Sigmoid colon (tissue), 7 donors: Measurements from ENCODE around the gene PGP. TPM values are rescaled to one million over a fixed set of nuclear protein-coding genes. Genes with fewer than 3 reads are reported as not detected.

Source experiments
- DNase-seq: peaks from one replicate; pipeline ENCODE4 v3.0.0-alpha.2; 2019
- H3K27ac ChIP-seq, 4 donors: fragments of 200-600 bp; sonication (generic); one replicate each; pipeline ENCODE4 v1.5.1; 2016 to 2019; ENCODE audit warnings: mild to moderate bottlenecking in 1 of 4
- H3K27me3 ChIP-seq, 3 donors: fragments of 200-600 bp; sonication (generic); one replicate each; pipeline ENCODE4 v1.5.1; 2019; ENCODE audit warnings: mild to moderate bottlenecking in 1 of 3
- H3K36me3 ChIP-seq, 4 donors: fragments of 200-600 bp; sonication (generic); one replicate each; pipeline ENCODE4 v1.5.1; 2016 to 2019
- H3K4me1 ChIP-seq, 4 donors: fragments of 200-600 bp; sonication (generic); one replicate each; pipeline ENCODE4 v1.5.1; 2017 to 2019
- H3K4me3 ChIP-seq, 4 donors: fragments of 200-600 bp; sonication (generic); one replicate each; pipeline ENCODE4 v1.5.1; 2017 to 2019; ENCODE audit warnings: mild to moderate bottlenecking in 2 of 4, moderate library complexity in 1 of 4
- H3K9me3 ChIP-seq, 4 donors: fragments of 200-600 bp in 3 of 4; sonication (generic) in 3 of 4; one replicate each; pipeline versions ENCODE4 v1.5.1 to v1.6.1; 2013 to 2019
- EP300 ChIP-seq, 4 donors: sonication (generic); formaldehyde crosslinking; IDR thresholded peaks; one replicate each; pipeline ENCODE4 v1.6.1; 2017; ENCODE audit warnings: antibody characterized with exemption in 4 of 4
- POLR2A ChIP-seq, 2 donors: fragments of 450-650 bp; IDR thresholded peaks; one replicate each; pipeline ENCODE4 v1.6.1; 2016; ENCODE audit warnings: antibody characterized with exemption in 2 of 2, mild to moderate bottlenecking in 2 of 2, moderate library complexity in 2 of 2
- POLR2AphosphoS5 ChIP-seq, 4 donors: sonication (generic); formaldehyde crosslinking; IDR thresholded peaks; one replicate each; pipeline ENCODE4 v1.6.1; 2017; ENCODE audit warnings: antibody characterized with exemption in 4 of 4
- WGBS, 2 donors: extraction: QIAGEN DNeasy Blood & Tissue Kit; methylation state at CpG; one replicate each; pipeline ENCODE4 v1.1.7; 2013; 5-methylcytosine and 5-hydroxymethylcytosine counted together
- intact Hi-C: fragments of 100-400 bp; cut with DNase I; formaldehyde crosslinking; loops from one replicate; pipeline ENCODE4 v1.15.1; 2023
- polyA plus RNA-seq, 3 donors: library from polyadenylated mRNA; stranded (reverse); fragments of 200-250 nt; gene quantifications; one replicate each; pipeline ENCODE4 v1.2.3, GENCODE V29; 2013
- total RNA-seq, 4 donors: library from RNA; depleted of rRNA; stranded (reverse); fragments of >200 nt; gene quantifications; one replicate each; pipeline ENCODE4 v1.1.0, GENCODE V29; 2016
- TF ChIP-seq, protein P1 (sequence below), 4 experiments: fragments of 450-650 bp in 3 of 4; fragments of 200-600 bp in 1 of 4; IDR thresholded peaks; one replicate each; pipeline ENCODE4 v1.5.1; 2016 to 2019; ENCODE audit warnings: antibody characterized with exemption in 4 of 4, mild to moderate bottlenecking in 3 of 4, moderate library complexity in 2 of 4
- donor health status: healthy with polysubstance abuse.
- donor health status: Bipolar disorder and iron deficiency.
- donor health status: healthy.

The PGP gene
- total and polyA plus RNA-seq, 7 donors = 6.0 to 20.2 (median 10.3) TPM

GRCh38 chr16:2180461-2180860, 34.2 kb downstream of the PGP start:
- peaks cover 0 to 5% (median 0%) of the 10 kb centered on the region in 4 donors for H3K4me1 ChIP-seq
- H3K27me3 ChIP-seq = peaks cover 0 to 8% (median 0%) of the 10 kb centered on the region in 3 donors
- intact Hi-C loops = no loop called here
- H3K4me3 ChIP-seq = no peak overlapping the region
- H3K36me3 ChIP-seq = peaks cover 12 to 27% (median 18%) of the 10 kb centered on the region in 4 donors
- H3K27ac ChIP-seq = no peak overlapping the region
- TF ChIP-seq, protein P1, sequence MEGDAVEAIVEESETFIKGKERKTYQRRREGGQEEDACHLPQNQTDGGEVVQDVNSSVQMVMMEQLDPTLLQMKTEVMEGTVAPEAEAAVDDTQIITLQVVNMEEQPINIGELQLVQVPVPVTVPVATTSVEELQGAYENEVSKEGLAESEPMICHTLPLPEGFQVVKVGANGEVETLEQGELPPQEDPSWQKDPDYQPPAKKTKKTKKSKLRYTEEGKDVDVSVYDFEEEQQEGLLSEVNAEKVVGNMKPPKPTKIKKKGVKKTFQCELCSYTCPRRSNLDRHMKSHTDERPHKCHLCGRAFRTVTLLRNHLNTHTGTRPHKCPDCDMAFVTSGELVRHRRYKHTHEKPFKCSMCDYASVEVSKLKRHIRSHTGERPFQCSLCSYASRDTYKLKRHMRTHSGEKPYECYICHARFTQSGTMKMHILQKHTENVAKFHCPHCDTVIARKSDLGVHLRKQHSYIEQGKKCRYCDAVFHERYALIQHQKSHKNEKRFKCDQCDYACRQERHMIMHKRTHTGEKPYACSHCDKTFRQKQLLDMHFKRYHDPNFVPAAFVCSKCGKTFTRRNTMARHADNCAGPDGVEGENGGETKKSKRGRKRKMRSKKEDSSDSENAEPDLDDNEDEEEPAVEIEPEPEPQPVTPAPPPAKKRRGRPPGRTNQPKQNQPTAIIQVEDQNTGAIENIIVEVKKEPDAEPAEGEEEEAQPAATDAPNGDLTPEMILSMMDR (IDR thresholded peaks at IDR 0.05) = no peak
- 95 to 96% methylated on average over 43 of the region's 43 CpGs for WGBS, 2 donors
- no peak for DNase-seq
- H3K9me3 ChIP-seq = no peaks in the 10 kb centered on the region

GRCh38 chr16:2179576-2179975, 35.1 kb downstream of the PGP start:
- peaks cover 0 to 8% (median 0%) of the 10 kb centered on the region in 3 donors for H3K27me3 ChIP-seq
- H3K36me3 ChIP-seq = peaks cover 21 to 36% (median 27%) of the 10 kb centered on the region in 4 donors
- H3K4me3 ChIP-seq = no peak overlapping the region
- intact Hi-C loops = no loop called here
- 87 to 95% methylated on average over 31 of the region's 31 CpGs for WGBS, 2 donors
- TF ChIP-seq POLR2AphosphoS5 (IDR thresholded peaks at IDR 0.05) = no peak
- TF ChIP-seq EP300 (IDR thresholded peaks at IDR 0.05) = no peak
- TF ChIP-seq POLR2A (IDR thresholded peaks at IDR 0.05) = no peak
- TF ChIP-seq, protein P1 (IDR thresholded peaks at IDR 0.05) = no peak
- H3K9me3 ChIP-seq = no peaks in the 10 kb centered on the region
- DNase-seq = no peak
- peaks cover 0 to 5% (median 0%) of the 10 kb centered on the region in 4 donors for H3K4me1 ChIP-seq
- H3K27ac ChIP-seq = no peak overlapping the region

DNA sequence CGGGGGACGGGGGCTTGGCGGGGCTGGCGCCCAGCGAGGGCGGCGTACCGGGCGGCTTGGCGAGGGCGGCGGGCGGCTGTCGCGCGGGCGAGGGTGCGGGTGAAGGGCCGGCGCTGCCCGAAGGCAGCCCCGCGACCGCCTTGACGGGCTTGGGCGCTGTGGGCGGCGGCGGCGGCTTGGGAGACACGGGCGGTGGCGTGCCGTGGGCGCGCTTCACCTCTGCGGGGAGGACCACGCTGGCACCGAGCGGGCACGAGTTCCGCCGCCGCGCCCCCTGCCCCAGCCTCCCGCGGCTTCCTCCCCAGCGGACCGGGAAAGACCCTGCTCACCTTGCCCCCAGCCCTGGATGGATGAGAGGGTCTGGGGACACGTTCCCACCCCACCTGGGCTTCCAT, 35.5 kb downstream of the PGP start:
- Histone ChIP-seq H3K4me1 (peaks cover 0 to 5% (median 0%) of the 10 kb centered on the region in 4 donors), H3K36me3 (peaks cover 26 to 41% (median 32%) of the 10 kb centered on the region in 4 donors), H3K27me3 (peaks cover 0 to 8% (median 0%) of the 10 kb centered on the region in 3 donors), H3K4me3 (no peak overlapping the region), H3K27ac (no peak overlapping the region), H3K9me3 (no peaks in the 10 kb centered on the region)
- 42 to 76% methylated on average over 50 of the region's 50 CpGs for whole genome bisulfite sequencing, 2 donors
- no peak for TF ChIP-seq POLR2AphosphoS5 (IDR thresholded peaks at IDR 0.05)
- no peak for TF ChIP-seq EP300 (IDR thresholded peaks at IDR 0.05)
- TF ChIP-seq, protein P1 (IDR thresholded peaks at IDR 0.05) = no peak
- TF ChIP-seq POLR2A (IDR thresholded peaks at IDR 0.05) = no peak
- intact Hi-C loops = no loop called here
- DNase-seq = no peak

- H3K27ac ChIP-seq = no peak overlapping the region
- TF ChIP-seq, protein P1 (IDR thresholded peaks at IDR 0.05) = no peak
- TF ChIP-seq POLR2A (IDR thresholded peaks at IDR 0.05) = no peak
- TF ChIP-seq POLR2AphosphoS5 (IDR thresholded peaks at IDR 0.05) = peak in 1 of 4 donors; percentile 14
- no peak for TF ChIP-seq EP300 (IDR thresholded peaks at IDR 0.05)
- no peak overlapping the region for H3K4me3 ChIP-seq
- H3K4me1 ChIP-seq = peaks cover 0 to 5% (median 0%) of the 10 kb centered on the region in 4 donors
- no peaks in the 10 kb centered on the region for H3K9me3 ChIP-seq
- WGBS, 2 donors = 39 to 53% methylated on average over 106 of the region's 106 CpGs
- peaks cover 0 to 8% (median 0%) of the 10 kb centered on the region in 3 donors for H3K27me3 ChIP-seq
- no peak for DNase-seq
- peaks cover 30 to 46% (median 38%) of the 10 kb centered on the region in 4 donors for H3K36me3 ChIP-seq
- intact Hi-C loops = no loop called here
These were observed 36.1 kb downstream of the PGP start for GRCh38 chr16:2178321-2179106.
